ENCODE data around the gene VMO1.

VMO1 gene

DNA sequence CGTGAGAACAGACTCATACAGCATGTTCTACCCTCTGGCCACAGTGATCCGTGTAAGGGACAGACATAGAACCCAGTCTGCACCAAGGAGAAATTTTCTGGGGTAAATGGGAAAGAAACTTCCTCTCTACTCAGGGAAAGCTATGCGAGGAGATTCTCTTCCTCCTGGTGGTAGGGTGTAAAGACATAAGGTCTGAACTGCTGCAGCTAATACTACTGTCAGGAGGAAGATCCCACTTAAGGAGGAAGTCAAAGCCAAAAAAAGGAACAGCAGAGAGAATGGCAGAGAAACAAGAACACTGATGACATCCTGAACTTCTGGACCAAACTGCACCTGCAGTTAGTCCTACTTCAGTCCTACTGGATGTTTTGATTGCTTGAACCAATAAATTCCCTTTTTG is 21.6 kb downstream of the VMO1 start:
- DNase-seq (ENCODE audit: low read depth in 2 of 2) = no peak

DNA sequence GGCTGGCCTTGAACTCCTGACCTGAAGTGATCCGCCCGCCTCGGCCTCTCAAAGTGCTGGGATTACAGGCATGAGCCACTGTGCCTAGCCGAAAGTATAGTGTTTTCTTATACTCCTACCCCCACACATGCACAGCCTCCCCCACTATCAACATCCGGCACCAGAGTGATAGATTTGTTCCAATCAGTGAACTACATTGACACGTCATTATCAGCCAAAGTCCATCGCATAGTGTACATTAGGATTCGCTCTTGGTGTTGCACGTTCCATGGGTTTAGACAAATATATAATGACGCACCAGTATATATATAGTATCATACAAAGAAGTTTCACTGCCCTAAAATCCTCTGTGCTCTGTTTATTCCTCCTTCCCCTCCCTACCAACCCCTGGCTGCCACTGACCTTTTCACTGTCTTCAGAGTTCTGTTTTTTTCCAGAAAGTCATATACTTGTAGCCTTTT is 26.4 kb downstream of the VMO1 start:
- DNase-seq (ENCODE audit: low read depth in 2 of 2) = no peak

DNA sequence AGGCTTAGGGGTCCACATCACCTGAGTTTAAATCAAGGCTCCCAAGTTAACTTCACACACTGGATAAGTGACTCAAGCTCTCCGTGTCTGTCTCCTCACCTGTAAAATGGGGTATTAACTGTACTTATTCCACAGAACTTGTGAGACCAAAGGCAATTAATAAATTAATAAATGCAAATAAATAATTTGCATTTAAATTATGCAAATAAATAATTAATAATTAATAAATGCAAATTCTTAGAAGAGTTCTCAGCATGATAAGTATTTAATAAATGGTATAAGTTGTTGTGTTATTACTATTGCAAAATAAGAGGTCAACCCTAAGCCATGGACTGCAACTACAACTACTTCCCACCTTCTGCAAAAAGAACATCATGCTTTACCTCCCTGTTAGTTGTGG is 32.8 kb downstream of the VMO1 start:
- no peak for DNase-seq (ENCODE audit: low read depth in 2 of 2)

DNA sequence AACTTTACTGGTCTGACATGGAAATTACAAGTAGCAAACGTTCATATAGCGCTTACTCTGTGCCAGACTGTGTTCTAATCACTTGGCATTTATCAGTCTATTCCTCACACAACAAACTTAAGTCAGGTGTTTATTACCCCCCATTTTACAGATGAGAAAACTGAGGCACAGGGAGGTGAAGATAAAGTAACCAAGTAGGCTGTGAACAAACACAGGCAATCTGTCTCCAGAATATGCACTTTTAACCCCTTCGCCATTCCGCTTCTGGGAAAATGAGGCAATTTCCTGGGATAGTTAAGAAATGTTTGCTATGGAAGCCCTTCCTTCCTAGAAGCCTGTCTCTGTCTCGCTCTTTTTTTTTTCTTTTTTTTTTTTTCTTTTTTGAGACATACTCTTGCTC is 34.2 kb downstream of the VMO1 start:
- DNase-seq (ENCODE audit: low read depth in 2 of 2) = no peak

DNA sequence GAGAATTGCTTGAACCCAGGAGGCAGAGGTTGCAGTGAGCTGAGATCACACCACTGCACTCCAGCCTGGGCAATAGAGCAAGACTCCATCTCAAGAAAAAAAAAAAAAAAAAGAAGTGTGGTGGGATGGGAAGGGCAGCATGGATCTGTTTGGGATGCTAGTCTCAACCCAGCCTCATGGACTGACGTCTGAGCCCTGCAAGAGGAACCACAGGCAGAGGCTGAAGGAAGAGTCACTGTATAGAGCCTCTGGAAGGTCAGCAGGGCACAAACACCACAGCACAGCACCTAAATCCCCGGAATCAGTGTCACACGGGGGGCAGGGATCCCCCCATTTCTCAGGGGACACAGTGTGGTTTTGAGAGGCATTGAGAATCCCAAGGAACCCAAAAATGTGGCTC is 35.6 kb downstream of the VMO1 start:
- DNase-seq (ENCODE audit: low read depth in 2 of 2) = no peak

DNA sequence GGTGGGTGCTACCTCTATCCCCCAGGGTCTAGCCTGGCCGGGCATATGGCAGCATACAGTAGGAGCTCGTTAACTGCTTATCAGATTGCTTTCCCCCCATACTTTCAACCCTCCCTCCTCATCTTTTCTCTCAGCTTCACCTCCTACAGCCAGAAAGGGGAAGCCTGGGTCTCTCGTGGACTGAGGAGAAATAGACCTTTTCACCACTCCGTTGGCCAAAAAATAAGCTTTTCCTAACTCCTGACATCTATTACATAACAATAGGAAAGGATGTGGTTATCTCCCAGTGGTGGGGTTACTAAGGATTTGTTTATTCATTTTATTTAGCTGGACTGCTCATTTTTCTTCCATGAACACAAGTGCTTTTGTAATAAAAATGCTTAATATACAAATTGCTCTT is 37.5 kb downstream of the VMO1 start:
- no peak for DNase-seq (ENCODE audit: low read depth in 2 of 2)

DNA sequence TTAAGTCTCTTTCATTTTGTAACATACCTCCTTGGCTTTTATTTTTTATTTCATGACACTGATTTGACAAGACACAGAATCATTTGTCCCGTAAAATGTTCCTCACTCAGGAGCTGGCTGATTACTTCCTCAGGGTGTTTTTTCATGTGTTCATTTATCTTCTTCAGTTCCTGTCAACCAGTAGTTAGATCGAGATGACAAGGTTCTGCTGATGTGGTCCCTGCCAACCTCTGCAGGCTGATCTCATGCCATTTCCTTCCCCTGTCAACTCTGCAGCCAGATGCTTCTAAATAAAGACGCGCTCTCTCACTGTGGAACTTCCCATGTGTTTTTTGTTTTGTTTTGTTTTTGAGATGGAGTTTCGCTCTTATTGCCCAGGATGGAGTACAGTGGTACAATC is 38.3 kb downstream of the VMO1 start:
- DNase-seq (ENCODE audit: low read depth in 2 of 2) = no peak

DNA sequence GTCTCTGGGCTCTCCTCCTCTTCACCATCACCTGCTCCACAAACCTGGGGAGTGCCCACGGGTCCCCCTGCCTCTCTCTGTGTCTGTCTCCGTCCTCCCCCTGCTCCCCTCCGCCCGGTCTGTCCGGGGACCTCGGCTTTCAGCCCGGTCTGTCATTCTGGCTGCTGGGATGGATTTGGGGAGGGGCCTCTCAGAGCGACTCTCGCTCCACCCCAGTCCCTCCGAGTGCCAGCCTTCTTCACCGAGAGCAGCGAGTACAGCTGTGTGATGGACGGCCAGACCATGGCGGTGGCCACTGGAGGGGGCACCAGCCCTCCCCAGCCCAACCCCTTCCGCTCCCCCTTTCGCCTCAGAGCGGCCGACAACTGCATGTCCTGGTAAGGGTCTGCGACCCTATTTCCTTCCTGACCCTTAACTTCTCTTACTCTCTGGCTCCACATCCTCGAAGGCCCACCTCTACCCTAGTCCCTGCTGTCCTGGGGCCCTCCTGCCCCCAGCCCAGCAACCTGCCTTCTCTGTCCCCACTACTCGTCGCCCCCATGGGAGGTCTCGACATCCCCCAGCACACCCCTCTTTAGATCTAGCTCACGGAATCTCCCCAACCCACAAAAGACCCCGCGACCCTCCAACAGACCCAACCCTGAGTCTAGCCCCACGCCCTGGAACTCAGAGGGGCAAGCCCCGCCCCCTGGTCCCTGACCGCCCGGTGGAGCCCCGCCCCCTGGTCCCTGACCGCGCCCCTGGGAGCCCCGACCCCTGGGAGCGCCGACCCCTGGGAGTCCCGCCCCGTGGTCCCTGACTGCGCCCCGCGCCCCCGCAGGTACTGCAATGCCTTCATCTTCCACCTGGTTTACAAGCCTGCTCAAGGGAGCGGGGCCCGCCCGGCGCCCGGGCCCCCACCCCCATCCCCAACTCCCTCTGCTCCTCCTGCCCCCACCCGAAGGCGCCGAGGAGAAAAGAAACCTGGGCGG is 40.9 kb downstream of the VMO1 start:
- no peak for DNase-seq (ENCODE audit: low read depth in 2 of 2)

DNA sequence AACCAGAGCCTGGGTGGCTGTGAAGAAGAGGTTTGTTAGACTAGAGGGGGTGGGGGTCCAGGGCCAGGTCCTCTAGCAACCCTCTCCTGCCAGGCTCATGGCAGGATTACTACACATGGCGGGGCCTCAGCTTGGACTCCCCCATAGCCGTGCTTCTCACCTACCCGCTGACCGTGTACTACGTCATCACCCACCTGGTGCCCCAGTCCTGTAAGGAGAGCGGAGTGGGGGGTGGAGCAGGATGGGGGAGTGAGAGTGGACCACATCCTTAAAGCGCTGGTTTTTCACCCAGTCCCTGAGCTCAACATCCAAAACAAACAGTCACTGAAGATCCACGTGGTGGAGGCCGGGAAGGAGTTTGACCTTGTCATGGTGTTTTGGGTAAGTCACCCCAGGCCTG is 42.3 kb downstream of the VMO1 start:
- no peak for DNase-seq (ENCODE audit: low read depth in 2 of 2)

DNA sequence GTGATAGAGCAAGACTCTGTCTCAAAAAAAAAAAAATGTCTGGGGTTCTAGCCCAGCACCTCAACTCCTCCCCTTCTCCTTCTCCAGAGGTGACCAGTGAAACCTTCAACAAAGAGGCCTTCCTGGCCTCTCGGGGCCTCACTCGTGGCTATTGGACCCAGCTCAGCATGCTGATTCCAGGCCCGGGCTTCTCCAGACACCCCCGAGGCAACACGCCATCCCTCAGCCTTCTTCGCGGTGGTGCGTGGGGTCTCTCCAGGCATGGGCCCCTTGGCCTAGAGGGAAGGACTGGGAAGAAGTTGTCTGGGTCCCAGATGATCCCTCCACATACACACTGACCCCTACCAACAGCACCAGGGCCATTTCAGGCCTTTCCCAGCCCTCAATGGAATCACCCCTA is 42.9 kb downstream of the VMO1 start:
- DNase-seq (ENCODE audit: low read depth in 2 of 2) = no peak

DNA sequence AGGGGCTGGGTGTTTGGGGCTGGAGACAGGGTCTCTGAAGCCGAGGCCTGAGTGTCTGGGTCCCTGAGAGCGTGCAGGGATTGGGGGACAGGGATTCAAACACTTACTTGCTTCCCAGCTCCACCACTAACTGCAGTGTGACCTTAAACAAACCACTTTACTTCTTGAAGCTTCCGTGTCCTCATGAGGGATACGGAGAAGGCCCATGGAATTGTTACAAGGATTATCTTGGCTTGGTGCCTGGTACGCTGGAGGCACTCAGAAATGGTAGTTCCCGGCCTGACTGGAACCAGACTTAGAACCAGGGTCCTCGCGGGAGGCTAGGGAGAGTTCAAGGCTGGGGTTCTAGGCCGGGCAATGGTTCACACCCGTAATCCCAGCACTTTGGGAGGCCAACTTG is 43.5 kb downstream of the VMO1 start:
- DNase-seq (ENCODE audit: low read depth in 2 of 2) = no peak

DNA sequence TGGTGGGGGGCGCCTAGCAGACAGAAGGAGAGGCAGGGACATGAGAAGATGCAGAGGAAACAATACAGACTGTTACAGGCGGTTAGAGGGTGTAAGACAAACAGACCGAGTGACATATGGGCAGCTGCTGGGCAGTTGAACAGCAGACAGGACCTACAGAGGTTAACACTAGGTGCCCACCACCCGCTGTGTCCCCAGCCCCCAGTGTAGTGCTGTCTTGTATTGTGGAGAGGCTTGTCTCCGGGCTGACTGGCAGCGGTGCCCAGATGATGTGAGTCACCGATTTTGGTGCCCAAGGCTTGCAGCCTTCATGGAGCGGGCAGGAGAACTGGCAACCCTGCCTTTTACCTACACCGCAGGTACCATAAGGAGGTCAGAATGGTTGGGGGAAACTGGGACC is 44.0 kb downstream of the VMO1 start:
- no peak for DNase-seq (ENCODE audit: low read depth in 2 of 2)

DNA sequence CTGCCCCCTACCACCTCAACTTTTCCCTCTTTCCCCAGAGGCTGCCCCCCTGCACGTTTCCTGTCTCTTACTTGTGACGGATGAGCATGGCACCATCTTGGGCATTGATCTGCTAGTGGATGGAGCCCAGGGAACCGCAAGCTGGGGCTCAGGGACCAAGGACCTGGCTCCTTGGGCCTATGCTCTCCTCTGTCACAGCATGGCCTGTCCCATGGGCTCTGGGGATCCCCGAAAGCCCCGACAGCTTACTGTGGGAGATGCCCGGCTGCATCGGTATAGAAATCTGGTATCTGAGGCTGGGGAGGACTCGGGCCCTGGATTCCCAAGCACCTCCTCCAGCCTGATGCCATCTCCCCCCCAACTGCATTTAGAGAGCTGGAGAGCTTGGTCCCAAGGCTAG is 44.6 kb downstream of the VMO1 start:
- DNase-seq (ENCODE audit: low read depth in 2 of 2) = no peak

DNA sequence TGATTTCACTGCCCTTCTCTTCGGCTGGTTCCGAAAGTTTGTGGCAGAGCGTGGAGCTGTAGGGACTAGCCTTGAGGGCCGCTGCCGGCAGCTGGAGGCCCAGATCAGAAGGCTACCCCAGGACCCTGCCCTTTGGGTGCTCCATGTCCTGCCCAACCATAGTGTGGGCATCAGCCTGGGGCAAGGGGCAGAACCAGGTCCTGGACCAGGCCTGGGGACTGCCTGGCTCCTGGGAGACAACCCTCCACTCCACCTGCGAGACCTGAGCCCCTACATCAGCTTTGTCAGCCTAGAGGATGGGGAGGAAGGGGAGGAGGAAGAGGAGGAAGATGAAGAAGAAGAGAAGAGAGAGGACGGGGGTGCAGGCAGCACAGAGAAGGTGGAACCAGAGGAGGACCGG is 45.6 kb downstream of the VMO1 start:
- DNase-seq (ENCODE audit: low read depth in 2 of 2) = no peak

DNA sequence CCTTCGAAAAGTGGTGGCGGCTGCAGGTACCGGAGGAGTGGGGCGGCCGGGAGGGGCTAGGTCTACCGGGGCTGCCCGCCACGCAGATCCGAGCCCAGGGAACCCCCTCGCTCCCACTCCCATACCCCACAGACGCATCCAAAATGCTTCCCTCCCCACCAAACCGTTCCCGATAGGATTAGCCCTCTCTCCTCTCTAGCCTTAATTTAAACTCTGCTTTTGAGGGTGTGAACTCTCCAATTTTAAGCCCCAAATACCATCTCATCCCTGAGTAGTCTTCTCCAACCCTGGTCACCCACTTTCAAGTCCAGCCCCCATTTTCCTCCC is 46.2 kb downstream of the VMO1 start:
- no peak for DNase-seq (ENCODE audit: low read depth in 2 of 2)

DNA sequence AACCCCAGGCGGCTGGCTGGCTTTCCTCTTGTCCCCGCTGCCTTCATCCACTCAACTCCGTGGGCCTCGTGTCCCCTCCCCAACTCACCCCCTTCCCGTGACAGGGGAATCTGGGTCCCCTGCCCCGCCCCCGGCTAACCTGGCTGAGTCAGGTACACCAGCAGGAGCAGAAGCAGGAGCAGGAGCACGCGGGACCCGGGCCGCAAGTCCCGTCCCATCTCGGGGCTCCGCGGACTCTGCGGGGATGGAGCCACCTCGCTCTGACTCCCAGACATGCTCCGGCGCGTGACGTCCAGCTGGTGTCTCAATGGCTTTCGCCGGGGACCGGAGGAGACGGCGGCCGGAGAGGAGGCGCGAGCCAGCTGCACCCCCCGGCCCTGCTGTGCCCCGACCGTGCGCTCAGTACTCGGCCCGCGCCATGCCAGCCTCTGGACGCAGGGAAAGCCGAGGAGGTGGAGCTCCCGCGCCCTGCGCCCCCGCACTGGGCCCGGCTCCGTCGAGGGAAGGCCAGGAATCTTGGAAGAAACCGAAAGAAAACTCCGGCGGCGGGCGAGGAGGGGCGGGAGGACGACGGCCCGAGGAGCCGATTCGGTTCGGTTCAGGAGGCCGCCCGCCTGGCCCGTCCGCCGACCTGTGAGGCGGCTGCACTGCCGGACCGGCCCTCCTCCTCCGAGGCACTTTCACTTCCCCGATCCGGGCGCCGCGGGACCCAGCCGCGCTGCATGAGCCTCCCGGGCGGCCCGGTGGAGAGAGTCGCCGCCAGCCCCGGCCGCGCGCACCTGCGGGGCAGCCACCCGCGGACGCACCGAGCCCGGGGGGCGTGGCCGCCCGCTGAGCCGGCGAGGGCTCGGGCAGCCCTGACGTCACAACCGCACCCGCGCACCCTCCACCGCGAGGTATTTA is 46.8 kb downstream of the VMO1 start, which contains the start of the genes CXCL16 and ZMYND15:
Gene CXCL16 (minus strand): TSS at position 807 of the 903 bp plus-strand sequence. CDS start 589 bp downstream, at position 218.
Gene ZMYND15 (plus strand): TSS at position 712 of the 903 bp plus-strand sequence. CDS start 716 bp downstream, outside the sequence.
- DNase-seq (ENCODE audit: low read depth in 2 of 2) = peak in 1 of 2 donors; percentile 19

DNA sequence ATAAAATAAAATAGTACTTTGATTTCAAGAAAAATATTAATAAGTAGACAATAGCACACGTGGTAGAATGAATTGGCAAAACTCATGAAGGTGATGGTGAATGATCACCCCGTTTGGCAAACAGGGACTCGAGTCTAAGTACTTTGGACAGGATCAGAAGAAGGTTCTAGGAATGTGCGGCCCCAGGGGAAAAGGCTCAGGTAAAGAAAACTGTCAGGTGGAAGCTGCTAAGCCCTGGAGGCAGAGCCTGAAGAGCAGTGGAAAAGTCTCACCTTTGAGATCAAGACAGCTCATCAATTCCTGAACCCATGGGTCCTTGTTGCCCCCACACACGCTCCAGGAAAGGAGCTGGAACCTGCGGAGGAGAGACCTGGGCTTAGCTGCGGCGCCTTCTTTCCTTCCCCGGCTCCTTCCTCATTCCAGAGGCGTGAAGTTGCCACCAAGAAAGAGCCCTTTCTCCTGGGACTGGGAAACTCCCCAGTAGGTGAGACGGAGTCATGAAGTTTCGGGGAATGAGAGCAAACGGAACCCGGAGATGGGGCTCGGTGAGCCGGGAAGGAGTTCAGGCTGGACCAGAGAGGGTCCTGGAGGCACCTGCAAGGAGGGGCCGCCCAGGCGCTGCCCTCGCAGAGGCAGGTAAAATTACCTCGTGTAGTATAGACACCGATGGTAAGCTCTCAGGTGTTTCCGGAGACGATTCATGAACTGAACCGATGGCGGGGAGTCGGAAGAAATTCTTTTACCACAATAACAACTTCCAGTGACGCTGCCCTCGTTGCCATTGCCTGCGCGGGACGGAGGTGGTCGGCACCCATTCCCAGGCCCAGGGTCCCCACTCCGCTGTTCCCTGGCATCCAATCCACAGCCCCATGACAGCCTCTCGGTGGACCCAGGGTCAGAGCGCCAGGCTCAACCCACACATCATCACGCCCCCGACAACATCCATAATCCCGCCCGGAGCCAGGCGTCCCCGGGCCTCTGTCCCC is 47.7 kb downstream of the VMO1 start:
- DNase-seq (ENCODE audit: low read depth in 2 of 2) = no peak

DNA sequence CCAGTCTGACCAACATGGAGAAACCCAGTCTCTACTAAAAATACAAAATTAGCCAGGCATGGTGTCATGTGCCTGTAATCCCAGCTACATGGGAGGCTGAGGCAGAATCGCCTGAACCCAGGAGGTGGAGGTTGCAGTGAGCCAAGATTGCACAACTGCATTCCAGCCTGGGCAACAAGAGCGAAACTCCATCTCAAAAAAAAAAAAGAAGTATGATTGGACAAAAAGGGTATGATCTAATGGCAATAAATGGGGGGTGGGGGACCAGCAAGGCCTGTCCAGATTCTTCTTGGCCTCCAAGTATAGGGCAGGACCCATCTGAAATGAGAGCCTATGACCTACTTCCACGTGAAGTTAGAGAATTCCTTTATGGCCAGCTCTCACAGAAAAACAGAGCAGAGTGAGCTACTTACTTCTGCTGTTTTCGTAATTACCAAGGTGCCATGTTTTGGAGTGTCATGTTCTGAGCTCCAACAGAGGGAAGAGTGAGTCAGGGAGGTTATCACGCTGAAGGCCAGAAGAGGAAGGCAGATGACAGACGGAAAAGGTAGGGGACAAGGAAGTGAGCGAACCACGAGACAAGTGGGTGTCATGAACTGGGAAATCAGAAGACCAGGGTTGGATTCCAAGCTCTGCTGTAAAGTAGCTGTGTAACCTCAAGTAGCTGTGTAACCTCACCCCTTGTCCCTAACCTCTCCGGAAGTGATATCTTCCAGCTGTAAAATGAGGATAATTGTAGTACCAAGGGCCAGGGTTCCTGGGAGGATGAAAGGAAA is 50.1 kb downstream of the VMO1 start:
- no peak for DNase-seq (ENCODE audit: low read depth in 2 of 2)
